HepG2 (cell line): ENCODE data around the gene COCH. TPM values are rescaled to one million over a fixed set of nuclear protein-coding genes. Genes with fewer than 3 reads are reported as not detected.

Source experiments
- FLYWCH1 ChIP-seq: sonication (generic); formaldehyde crosslinking; IDR thresholded peaks from 2 replicates; pipeline ENCODE4 v1.8.1; 2023; ENCODE audit warnings: mild to moderate bottlenecking, missing genetic modification reagents
- GATA4 ChIP-seq: sonication (generic); IDR thresholded peaks from 2 replicates; pipeline ENCODE4 v1.6.1; 2016; ENCODE audit warnings: antibody characterized with exemption, low read depth, borderline replicate concordance
- GPN1 ChIP-seq: sonication (generic); formaldehyde crosslinking; IDR thresholded peaks from 2 replicates; pipeline ENCODE4 v1.5.1; 2020; ENCODE audit warnings: missing genetic modification reagents, borderline replicate concordance
- HDAC6 ChIP-seq: fragments of 200-600 bp; sonication (generic); IDR thresholded peaks from 2 replicates; pipeline ENCODE4 v1.7.0; 2017; ENCODE audit warnings: mild to moderate bottlenecking, antibody characterized with exemption, low read length, low read depth
- JUND ChIP-seq: sonication (generic); formaldehyde crosslinking; IDR thresholded peaks from 2 replicates; pipeline ENCODE4 v1.8.0; 2022; ENCODE audit warnings: mild to moderate bottlenecking, missing genetic modification reagents
- POGZ ChIP-seq: sonication (generic); formaldehyde crosslinking; IDR thresholded peaks from 2 replicates; pipeline ENCODE4 v1.4.0; 2020; ENCODE audit warnings: mild to moderate bottlenecking, missing genetic modification reagents
- RCOR2 ChIP-seq: IDR thresholded peaks from 2 replicates; pipeline ENCODE4 v1.6.1; 2016; ENCODE audit warnings: missing biosample characterization, missing genetic modification reagents
- REXO4 ChIP-seq: sonication (generic); formaldehyde crosslinking; IDR thresholded peaks from 2 replicates; pipeline ENCODE4 v1.8.0; 2022; ENCODE audit warnings: missing genetic modification reagents, mild to moderate bottlenecking, borderline replicate concordance
- ZBTB40 ChIP-seq, 2 experiments: fragments of 450-650 bp in 1 of 2; sonication (generic) in 1 of 2; formaldehyde crosslinking in 1 of 2; IDR thresholded peaks; 2 replicates each; pipeline versions ENCODE4 v1.6.1 to v1.8.0; 2016 to 2022; ENCODE audit warnings: antibody characterized with exemption in 1 of 2, mild to moderate bottlenecking in 1 of 2, missing genetic modification reagents in 1 of 2
- ZNF263 ChIP-seq: sonication (generic); formaldehyde crosslinking; IDR thresholded peaks from 2 replicates; pipeline ENCODE4 v1.4.0; 2020; ENCODE audit warnings: missing genetic modification reagents
- ZNF318 ChIP-seq: sonication (generic); formaldehyde crosslinking; IDR thresholded peaks from 2 replicates; pipeline ENCODE4 v1.4.0; 2020; ENCODE audit warnings: mild to moderate bottlenecking, missing genetic modification reagents
- ZNF749 ChIP-seq: sonication (generic); formaldehyde crosslinking; IDR thresholded peaks from 2 replicates; pipeline ENCODE4 v1.8.0; 2022; ENCODE audit warnings: mild to moderate bottlenecking, missing genetic modification reagents, moderate library complexity, borderline replicate concordance
- polyA plus RNA-seq, 8 experiments: library from polyadenylated mRNA; depleted of rRNA in 3 of 8; stranded (reverse) in 7 of 8; unstranded in 1 of 8; fragments of >200 nt; fragmentation: Illumina TruSeq in 4 of 8; extraction: Trizol in 4 of 8; gene quantifications; 2 replicates each; pipeline versions ENCODE4 v1.2.1 to v1.2.3, GENCODE V29; 2011 to 2016; ENCODE audit warnings: low read depth in 4 of 8, missing spikeins in 1 of 8, mixed read lengths in 1 of 8; ENCODE audit not compliant: insufficient read depth in 1 of 8
- total RNA-seq, 5 experiments: library from RNA; depleted of rRNA; stranded (reverse); fragments of >200 nt; fragmentation: Illumina TruSeq; extraction: Trizol; gene quantifications; 2 replicates each; pipeline ENCODE4 v1.2.3, GENCODE V29; 2016; ENCODE audit warnings: low read depth in 1 of 5

The COCH gene
- total and polyA plus RNA-seq, 2 of the 13 experiments (the other 11 are each of a cell fraction or from before 2014, with no cell fraction given) = 78.2 to 79.3 TPM

DNA sequence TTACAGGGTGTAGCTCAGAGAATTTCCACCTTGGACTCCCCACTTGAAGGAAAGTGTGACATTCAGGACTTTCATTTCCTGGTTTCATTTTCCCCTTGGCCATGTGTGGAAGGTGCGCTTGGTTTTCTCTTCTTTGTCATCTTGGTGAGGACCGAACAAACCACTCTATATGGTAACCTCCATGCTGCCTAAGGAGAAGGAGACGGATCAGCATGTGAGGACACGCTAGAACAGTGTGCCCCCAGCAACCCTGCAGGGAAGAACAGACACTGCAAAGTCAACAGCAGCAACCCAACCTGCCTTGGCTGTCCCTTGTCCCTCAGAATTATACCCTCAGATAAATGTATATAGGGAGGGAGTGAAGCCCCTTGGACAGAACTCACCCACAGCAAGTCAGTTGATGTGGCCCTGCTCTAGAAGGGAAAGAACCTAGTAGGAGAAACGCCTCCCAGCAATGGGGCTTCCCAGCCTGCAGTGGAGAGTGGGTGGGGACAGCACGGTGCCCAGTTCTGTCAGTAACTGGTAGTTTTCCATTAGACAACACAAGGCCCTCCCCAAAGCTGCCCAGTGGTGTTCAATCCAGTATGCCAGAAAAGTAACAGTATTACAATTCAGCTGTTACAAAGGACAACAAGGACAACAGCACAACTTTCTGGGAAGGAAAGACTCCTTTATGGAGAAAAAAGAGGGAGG is 18.9 kb upstream of the COCH start (continued):
- TF ChIP-seq FLYWCH1 (CRISPR knock-in tag) = no peak
- no peak for TF ChIP-seq ZNF263
- no peak for TF ChIP-seq ZBTB40 (IDR thresholded peaks at IDR 0.05)
- no peak for TF ChIP-seq ZBTB40 (CRISPR knock-in tag; IDR thresholded peaks at IDR 0.05)
- TF ChIP-seq GATA4 = no peak
- TF ChIP-seq ZNF318 (CRISPR knock-in tag) = no peak
- TF ChIP-seq JUND = no peak
- TF ChIP-seq ZNF749 (CRISPR knock-in tag) = no peak
- TF ChIP-seq HDAC6 = no peak
- TF ChIP-seq REXO4 (CRISPR knock-in tag) = no peak
- TF ChIP-seq GPN1 (CRISPR knock-in tag) = no peak
- TF ChIP-seq POGZ (CRISPR knock-in tag) = no peak
- TF ChIP-seq RCOR2 (CRISPR knock-in tag) = no peak
